NOMO-1 treated with DMSO at 0.1 percent for 48 hours (cell line): ENCODE measurements around the gene TRIL.

Source experiments
- DNase-seq: peaks from one replicate; lab custom pipeline; 2025; ENCODE audit not compliant: unreplicated experiment; lab: John Stamatoyannopoulos, UW

TRIL gene

GRCh38 chr7:28942168-28942567, 16.0 kb downstream of the TRIL start:
- DNase-seq: no peak

GRCh38 chr7:28941633-28942032, 16.5 kb downstream of the TRIL start:
- no peak for DNase-seq

- DNase-seq: no peak
Observed at GRCh38 chr7:28940741-28941384, 17.3 kb downstream of the TRIL start.

GRCh38 chr7:28939844-28940544, 18.1 kb downstream of the TRIL start:
- DNase-seq: no peak

GRCh38 chr7:28939367-28939766, 18.8 kb downstream of the TRIL start:
- DNase-seq: no peak

- no peak for DNase-seq
Observed at GRCh38 chr7:28937619-28938018, 20.5 kb downstream of the TRIL start.

GRCh38 chr7:28937103-28937502, 21.0 kb downstream of the TRIL start:
- no peak for DNase-seq

GRCh38 chr7:28933846-28934320, 24.2 kb downstream of the TRIL start:
- DNase-seq: no peak

GRCh38 chr7:28931565-28931964, 26.6 kb downstream of the TRIL start:
- DNase-seq: no peak

- DNase-seq: peak; percentile 94
Observed at GRCh38 chr7:28926871-28927597, 31.1 kb downstream of the TRIL start.

GRCh38 chr7:28922624-28923331, 35.4 kb downstream of the TRIL start:
- DNase-seq: peak; percentile 56

- peak; percentile 46 for DNase-seq
Observed at GRCh38 chr7:28921822-28922221, 36.3 kb downstream of the TRIL start.

- no peak for DNase-seq
Observed at GRCh38 chr7:28920424-28920823, 37.7 kb downstream of the TRIL start.

GRCh38 chr7:28919510-28919909, 38.6 kb downstream of the TRIL start:
- no peak for DNase-seq

GRCh38 chr7:28908775-28909174, 49.4 kb downstream of the TRIL start:
- DNase-seq: no peak

GRCh38 chr7:28905464-28905863, 52.7 kb downstream of the TRIL start:
- no peak for DNase-seq

GRCh38 chr7:28904578-28905048, 53.5 kb downstream of the TRIL start:
- no peak for DNase-seq

GRCh38 chr7:28903730-28904577, 54.2 kb downstream of the TRIL start:
- DNase-seq: no peak
